HEK293T (cell line): Measurements from ENCODE around the gene PPP5C.

Source experiments
- CTCF ChIA-PET: fragments of 350-600 bp; formaldehyde crosslinking; extraction: SDS; loops from one replicate; lab custom pipeline; 2021; ENCODE audit warnings: antibody characterized with exemption, inconsistent platforms; lab: Yijun Ruan, JAX
- POLR2A ChIA-PET: fragments of 350-600 bp; formaldehyde crosslinking; extraction: SDS; loops from one replicate; lab custom pipeline; 2020; ENCODE audit warnings: antibody characterized with exemption, inconsistent platforms; lab: Yijun Ruan, JAX
- DNase-seq: peaks from one replicate; pipeline ENCODE4 v3.0.0; 2012; ENCODE audit warnings: mixed read lengths; ENCODE audit errors: extremely low spot score
- ARNT ChIP-seq: fragments of 450-650 bp; IDR thresholded peaks from 2 replicates; pipeline ENCODE4 v1.6.1; 2017; ENCODE audit warnings: mild to moderate bottlenecking
- BHLHE40 ChIP-seq: fragments of 450-650 bp; IDR thresholded peaks from 2 replicates; pipeline ENCODE4 v1.6.1; 2016; ENCODE audit warnings: mild to moderate bottlenecking, moderate library complexity, borderline replicate concordance
- CTBP1 ChIP-seq: fragments of 450-650 bp; IDR thresholded peaks from 2 replicates; pipeline ENCODE4 v1.6.1; 2016; ENCODE audit warnings: borderline replicate concordance
- ELF4 ChIP-seq: fragments of 450-650 bp; IDR thresholded peaks from 2 replicates; pipeline ENCODE4 v1.6.1; 2017; ENCODE audit warnings: antibody characterized with exemption
- FOXA1 ChIP-seq: fragments of 450-650 bp; IDR thresholded peaks from 2 replicates; pipeline ENCODE4 v1.6.1; 2016; ENCODE audit warnings: mild to moderate bottlenecking
- FOXK2 ChIP-seq: fragments of 450-650 bp; IDR thresholded peaks from 2 replicates; pipeline ENCODE4 v1.6.1; 2016; ENCODE audit warnings: mild to moderate bottlenecking
- FOXM1 ChIP-seq: fragments of 450-650 bp; IDR thresholded peaks from 2 replicates; pipeline ENCODE4 v1.6.1; 2017; ENCODE audit warnings: mild to moderate bottlenecking, borderline replicate concordance
- HDGF ChIP-seq: fragments of 450-650 bp; IDR thresholded peaks from 2 replicates; pipeline ENCODE4 v1.6.1; 2017; ENCODE audit warnings: antibody characterized with exemption, borderline replicate concordance
- L3MBTL2 ChIP-seq: fragments of 450-650 bp; conservative IDR thresholded peaks from 2 replicates; pipeline ENCODE4 v1.6.1; 2016; ENCODE audit warnings: mild to moderate bottlenecking
- LEF1 ChIP-seq: fragments of 450-650 bp; IDR thresholded peaks from 2 replicates; pipeline ENCODE4 v1.6.1; 2017; ENCODE audit warnings: mild to moderate bottlenecking, borderline replicate concordance
- NFRKB ChIP-seq: fragments of 450-650 bp; IDR thresholded peaks from 2 replicates; pipeline ENCODE4 v1.6.1; 2016; ENCODE audit warnings: mild to moderate bottlenecking, moderate library complexity
- SP1 ChIP-seq: fragments of 450-650 bp; IDR thresholded peaks from 2 replicates; pipeline ENCODE4 v1.6.1; 2017
- SUZ12 ChIP-seq: fragments of 450-650 bp; IDR thresholded peaks from 2 replicates; pipeline ENCODE4 v1.6.1; 2016; ENCODE audit warnings: mild to moderate bottlenecking
- TARDBP ChIP-seq: fragments of 450-650 bp; IDR thresholded peaks from 2 replicates; pipeline ENCODE4 v1.6.1; 2016
- ZNF384 ChIP-seq: fragments of 450-650 bp; IDR thresholded peaks from 2 replicates; pipeline ENCODE4 v1.6.1; 2016
- TF ChIP-seq, protein P1 (sequence below): fragments of 450-650 bp; IDR thresholded peaks from 2 replicates; pipeline ENCODE4 v1.6.1; 2016

The PPP5C gene

DNA sequence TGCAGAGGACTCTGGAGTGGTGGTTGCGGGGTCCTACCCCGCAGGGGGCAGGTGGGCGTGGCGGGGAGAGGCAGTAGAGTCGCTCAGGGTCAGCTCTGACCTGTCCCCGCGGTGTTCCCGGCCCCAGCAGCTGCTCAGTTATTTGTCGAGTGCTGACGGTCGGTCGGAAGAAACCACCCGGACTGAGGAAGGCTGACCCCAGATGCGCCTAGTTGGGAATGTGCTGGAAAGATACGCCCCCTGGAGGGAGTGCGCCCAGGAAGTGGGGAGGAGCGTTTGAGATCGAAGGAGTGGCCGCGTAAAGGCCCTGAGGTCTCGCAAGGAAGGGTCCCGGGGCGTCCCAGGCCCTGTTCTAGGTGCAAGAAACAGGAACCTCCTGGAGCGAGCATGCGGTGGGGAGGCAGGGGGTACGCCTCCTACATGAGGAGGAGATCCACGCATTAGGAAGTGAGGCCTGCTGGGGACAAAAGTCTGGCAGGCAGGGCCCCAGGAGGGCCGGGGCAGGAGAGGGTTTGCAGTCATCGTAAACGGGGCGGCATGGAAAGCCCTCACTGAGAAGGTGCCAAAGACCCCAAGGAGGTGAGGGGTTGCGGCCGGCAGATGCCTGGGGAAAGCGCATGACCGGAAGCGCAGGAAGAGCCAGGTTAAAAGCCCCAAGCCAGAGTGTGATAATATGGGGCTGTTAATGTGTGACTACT lies 57.3 kb downstream of the PPP5C start:
- no peak for TF ChIP-seq FOXA1
- no peak for TF ChIP-seq FOXK2
- no peak for TF ChIP-seq TARDBP
- TF ChIP-seq CTBP1 = no peak
- TF ChIP-seq BHLHE40 = no peak
- POLR2A ChIA-PET = interaction anchor here (1.3 kb wide), 1 partner anchor 9 kb away, joined by 5 read pairs; the partner anchor contains the start of gene CCDC8
- CTCF ChIA-PET = interaction anchor here (0.6 kb wide), 1 partner anchor 58 kb away, joined by 4 read pairs; no protein-coding TSS in a partner anchor
- no peak for DNase-seq

DNA sequence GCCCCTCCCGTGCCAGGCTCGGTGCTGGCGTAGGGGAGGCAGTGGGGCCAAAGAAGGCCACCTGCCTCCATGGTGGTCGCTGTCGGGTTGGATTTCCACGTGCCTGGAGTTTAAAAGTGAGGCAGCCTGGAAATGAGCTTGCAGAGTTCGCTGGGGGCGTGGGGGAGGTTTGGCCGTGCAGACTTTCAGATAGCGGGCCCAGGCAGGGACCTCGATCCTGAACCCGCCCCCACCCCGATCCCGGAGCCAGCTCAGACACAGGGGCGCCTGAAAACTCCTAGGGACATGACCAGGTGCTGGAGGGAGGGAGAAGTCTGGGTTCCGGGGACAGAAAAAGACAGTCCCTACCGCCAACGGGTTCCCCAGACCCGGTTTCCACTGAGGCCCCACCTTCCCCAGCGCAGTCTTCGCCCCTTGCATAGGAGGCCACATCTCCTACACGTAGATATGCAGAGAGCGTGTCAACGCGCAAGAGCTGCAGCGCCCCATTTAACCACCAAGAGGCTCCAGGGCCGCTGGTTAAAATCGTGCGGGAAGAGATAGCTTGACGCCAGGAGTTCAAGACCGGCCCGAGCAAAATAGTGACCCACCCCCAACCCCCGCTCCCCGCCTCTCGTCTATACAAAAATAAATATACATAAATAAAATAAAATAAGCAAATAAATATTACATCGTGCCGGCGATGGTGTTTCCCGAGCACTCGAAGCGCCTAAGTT lies 58.0 kb downstream of the PPP5C start:
- no peak for DNase-seq
- no peak for TF ChIP-seq SUZ12
- TF ChIP-seq BHLHE40 = no peak
- TF ChIP-seq LEF1 = no peak
- TF ChIP-seq FOXK2 = no peak
- no peak for TF ChIP-seq SP1
- no peak for TF ChIP-seq NFRKB
- TF ChIP-seq CTBP1 = no peak
- TF ChIP-seq L3MBTL2 = no peak
- no peak for TF ChIP-seq ELF4
- no peak for TF ChIP-seq TARDBP
- POLR2A ChIA-PET = interaction anchor here (0.6 to 1.3 kb wide), 2 partner anchors 8 to 636 kb away, joined by 3 to 5 read pairs; partner anchors contain the start of genes CCDC8 and SIX5
- CTCF ChIA-PET = interaction anchor here (0.6 kb wide), 1 partner anchor 59 kb away, joined by 4 read pairs; no protein-coding TSS in a partner anchor

DNA sequence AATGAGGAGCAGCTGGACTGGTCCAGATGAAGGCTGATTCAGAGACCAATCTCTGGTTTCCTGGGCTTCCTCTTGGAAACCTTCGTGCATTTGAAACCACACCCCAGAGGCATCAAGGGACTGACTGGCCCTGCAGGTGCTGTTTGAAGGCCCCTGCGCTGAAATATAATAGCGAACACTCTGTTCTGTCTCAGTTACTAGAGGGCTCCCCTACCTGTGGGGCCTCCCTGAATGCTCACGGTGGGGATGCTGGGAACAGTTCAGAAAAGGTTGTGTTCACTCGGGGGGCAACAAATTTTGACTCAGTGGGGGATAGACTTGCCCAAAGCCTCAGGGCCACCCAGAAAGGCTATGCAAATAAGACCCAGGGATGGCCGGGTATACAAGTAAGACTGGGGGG lies 60.1 kb downstream of the PPP5C start:
- CTCF ChIA-PET = no interaction called here
- DNase-seq = no peak
- no peak for TF ChIP-seq ARNT
- TF ChIP-seq FOXA1 = no peak
- no peak for TF ChIP-seq ZNF384
- no peak for TF ChIP-seq ELF4
- TF ChIP-seq FOXM1 = no peak
- no peak for TF ChIP-seq L3MBTL2
- no peak for TF ChIP-seq TARDBP
- TF ChIP-seq SUZ12 = no peak
- TF ChIP-seq FOXK2 = no peak
- no peak for TF ChIP-seq CTBP1
- no peak for TF ChIP-seq BHLHE40
- TF ChIP-seq SP1 = no peak
- TF ChIP-seq NFRKB = no peak
- TF ChIP-seq HDGF = no peak
- TF ChIP-seq LEF1 = no peak
- TF ChIP-seq, protein P1, sequence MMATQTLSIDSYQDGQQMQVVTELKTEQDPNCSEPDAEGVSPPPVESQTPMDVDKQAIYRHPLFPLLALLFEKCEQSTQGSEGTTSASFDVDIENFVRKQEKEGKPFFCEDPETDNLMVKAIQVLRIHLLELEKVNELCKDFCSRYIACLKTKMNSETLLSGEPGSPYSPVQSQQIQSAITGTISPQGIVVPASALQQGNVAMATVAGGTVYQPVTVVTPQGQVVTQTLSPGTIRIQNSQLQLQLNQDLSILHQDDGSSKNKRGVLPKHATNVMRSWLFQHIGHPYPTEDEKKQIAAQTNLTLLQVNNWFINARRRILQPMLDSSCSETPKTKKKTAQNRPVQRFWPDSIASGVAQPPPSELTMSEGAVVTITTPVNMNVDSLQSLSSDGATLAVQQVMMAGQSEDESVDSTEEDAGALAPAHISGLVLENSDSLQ = no peak
- POLR2A ChIA-PET = no interaction called here

DNA sequence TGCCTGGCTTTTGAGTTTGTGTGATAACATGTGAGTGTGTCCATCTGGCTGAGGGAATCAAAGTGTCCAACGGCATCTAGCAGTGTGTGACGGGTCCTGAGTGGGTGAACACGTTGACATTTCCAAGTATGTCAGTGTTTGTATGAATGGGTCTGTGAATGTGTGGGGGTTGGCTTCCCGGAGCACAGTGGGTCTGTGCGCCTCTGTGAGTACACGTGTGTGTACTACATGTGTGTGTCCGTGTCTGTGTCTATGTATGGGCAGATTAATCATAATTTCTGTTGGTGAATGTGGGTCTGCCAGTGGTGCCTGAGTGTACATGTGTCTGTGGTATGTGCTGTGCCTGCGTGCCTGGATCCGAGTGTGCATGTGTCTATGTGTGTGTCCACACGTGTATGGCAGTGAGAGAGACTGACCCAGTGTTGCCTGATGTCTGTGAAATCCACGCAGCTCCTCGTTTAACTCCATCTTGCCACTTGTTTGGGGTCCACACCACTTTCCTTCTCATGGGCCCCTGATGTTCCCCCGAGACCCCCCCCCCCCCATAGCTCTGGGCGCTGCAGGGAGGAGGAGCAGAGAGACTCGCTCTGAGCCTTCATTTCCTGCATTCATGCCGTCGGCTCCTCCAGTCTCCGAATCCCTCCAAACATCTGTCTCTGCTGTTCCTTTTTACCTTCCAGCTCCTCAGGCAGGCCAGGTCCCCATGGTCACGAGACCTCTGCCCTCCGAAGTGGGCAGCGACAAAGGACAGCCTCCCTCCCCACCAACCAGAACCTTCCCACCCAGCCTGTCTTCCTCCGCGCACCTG lies 61.2 kb downstream of the PPP5C start:
- ChIA-PET POLR2A (no interaction called here), CTCF (interaction anchor here (0.8 kb wide), 1 partner anchor 12 kb away, joined by 3 read pairs; no protein-coding TSS in a partner anchor)
- TF ChIP-seq HDGF (no peak), TARDBP (no peak), L3MBTL2 (no peak)
- no peak for DNase-seq

DNA sequence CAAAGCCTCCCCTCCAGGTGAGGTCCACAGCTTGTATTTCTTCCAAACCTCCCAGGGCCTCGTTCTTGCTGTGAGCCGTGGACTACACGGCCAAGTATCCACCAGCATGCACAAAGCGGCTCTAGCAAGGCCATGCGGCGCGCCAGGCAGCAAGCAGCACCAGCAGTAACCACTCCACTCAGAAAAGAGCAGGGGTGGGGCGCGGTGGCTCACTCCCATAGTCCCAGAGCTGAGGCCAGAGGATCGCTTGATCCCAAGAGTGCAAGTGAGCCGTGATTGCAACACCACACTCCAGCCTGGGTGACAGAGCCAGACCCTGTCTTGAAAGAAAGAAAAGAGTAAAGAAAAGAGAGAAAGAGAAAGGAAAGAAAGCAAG lies 61.8 kb downstream of the PPP5C start:
- no peak for DNase-seq
- POLR2A ChIA-PET = no interaction called here
- CTCF ChIA-PET = interaction anchor here (0.8 kb wide), 1 partner anchor 13 kb away, joined by 3 read pairs; no protein-coding TSS in a partner anchor
- TF ChIP-seq SP1 (no peak), SUZ12 (no peak), ARNT (no peak), ELF4 (no peak), FOXK2 (no peak), ZNF384 (no peak), FOXA1 (no peak), L3MBTL2 (no peak), HDGF (no peak), NFRKB (no peak)
- TF ChIP-seq, protein P1 = no peak

DNA sequence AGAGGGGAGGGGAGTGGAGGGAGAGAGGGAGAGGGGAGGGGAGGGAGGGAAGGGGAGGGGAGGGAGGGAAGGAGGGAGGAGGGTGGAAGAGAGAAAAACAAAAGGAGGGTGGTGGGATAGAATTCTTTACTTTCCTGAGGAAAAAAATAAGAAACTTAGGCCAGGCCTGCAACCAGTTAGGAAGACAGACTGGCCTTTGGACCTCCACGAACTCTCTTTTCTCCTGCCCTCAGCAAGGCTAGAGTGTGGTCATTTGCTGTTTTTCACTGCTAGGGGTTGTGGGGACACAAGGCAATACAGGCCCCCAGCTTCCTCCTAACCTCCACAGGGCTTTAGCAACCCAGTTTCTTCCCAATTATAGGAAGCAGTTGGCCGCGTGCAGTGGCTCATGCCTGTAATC lies 62.3 kb downstream of the PPP5C start:
- ChIA-PET POLR2A (interaction anchor here (1.2 kb wide), 1 partner anchor 23 kb away, joined by 3 read pairs; no protein-coding TSS in a partner anchor), CTCF (no interaction called here)
- no peak for TF ChIP-seq ARNT
- no peak for TF ChIP-seq TARDBP
- no peak for TF ChIP-seq L3MBTL2
- TF ChIP-seq FOXK2 = no peak
- TF ChIP-seq FOXM1 = no peak

More for the DNA sequence above, 62.3 kb downstream of the PPP5C start:
- no peak for DNase-seq
